ENCODE results near the gene TCF4.

DNA sequence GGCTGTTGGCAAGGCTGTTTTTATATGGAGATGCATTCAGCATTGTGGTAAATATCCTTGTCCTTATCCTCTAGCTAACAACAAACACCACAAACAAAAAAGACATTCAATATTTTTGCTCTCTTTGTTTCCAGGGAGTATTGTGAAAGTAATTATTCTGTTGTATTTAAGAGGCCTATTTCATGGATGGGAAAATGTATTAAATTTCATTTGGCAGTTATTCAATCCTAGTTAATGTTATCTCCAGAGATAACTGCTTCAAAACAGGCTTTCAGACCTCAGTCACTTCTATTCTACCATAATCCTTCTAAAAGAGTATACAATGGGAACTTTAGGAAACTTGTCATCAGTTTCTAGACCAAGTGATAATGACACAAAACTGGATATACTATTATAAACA, 348.3 kb downstream of the TCF4 start:
- TF ChIP-seq TCF7L2 (IDR thresholded peaks at IDR 0.05; ENCODE audit: low read depth, low read length) (no peak), POLR2AphosphoS5 (IDR thresholded peaks at IDR 0.05; ENCODE audit: low read depth, low read length) (no peak)
- TF ChIP-seq, protein P1, sequence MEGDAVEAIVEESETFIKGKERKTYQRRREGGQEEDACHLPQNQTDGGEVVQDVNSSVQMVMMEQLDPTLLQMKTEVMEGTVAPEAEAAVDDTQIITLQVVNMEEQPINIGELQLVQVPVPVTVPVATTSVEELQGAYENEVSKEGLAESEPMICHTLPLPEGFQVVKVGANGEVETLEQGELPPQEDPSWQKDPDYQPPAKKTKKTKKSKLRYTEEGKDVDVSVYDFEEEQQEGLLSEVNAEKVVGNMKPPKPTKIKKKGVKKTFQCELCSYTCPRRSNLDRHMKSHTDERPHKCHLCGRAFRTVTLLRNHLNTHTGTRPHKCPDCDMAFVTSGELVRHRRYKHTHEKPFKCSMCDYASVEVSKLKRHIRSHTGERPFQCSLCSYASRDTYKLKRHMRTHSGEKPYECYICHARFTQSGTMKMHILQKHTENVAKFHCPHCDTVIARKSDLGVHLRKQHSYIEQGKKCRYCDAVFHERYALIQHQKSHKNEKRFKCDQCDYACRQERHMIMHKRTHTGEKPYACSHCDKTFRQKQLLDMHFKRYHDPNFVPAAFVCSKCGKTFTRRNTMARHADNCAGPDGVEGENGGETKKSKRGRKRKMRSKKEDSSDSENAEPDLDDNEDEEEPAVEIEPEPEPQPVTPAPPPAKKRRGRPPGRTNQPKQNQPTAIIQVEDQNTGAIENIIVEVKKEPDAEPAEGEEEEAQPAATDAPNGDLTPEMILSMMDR (IDR thresholded peaks at IDR 0.05), result no peak

Data from Panc1 (cell line).